Activated T-cell treated with anti-CD3 and anti-CD28 coated beads for 4 hours (primary cell): Measurements from ENCODE around the gene C20orf202.

Experiments used
- DNase-seq: peaks from one replicate; pipeline ENCODE4 v3.0.0-alpha.2; 2020

C20orf202 gene

DNA sequence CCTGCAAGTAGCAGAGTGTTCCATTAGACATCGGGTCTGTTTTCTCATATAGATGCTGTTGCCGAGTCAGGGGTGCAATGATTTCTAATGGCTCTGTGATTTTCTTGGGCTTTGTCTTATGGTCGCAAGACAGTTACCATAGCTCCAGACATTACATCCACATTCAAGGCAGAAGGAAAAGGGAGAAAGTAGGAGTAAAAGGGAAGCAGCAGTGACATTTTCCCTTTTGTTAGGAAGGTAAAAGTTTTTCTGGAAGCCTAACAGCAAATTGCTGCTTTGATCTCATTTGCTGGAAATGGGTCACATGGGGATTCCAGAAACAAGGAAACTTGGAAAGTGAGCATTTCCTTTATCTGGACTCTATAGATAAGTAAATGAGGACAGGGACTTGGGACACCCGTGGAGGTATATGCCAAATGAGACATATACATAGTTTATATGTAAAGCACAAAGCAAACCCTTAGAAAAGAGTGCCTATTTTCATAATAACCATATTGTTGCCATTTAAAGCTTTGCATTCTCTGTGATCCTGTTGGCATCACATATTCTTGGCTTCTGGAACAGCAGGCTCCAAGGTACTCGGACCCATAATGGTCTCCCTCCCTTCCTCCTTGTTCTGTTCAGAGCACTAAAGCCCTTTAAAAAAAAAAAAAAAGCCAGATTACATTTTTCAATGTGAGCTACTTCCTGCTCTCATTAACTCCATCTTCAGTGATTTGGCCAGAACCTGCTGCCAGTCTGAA is at the start of gene C20orf202:
Gene C20orf202 (plus strand): TSS at position 693 of the 743 bp plus-strand sequence. CDS start 132 bp downstream, outside the sequence.
- no peak for DNase-seq

GRCh38 chr20:1154226-1154625 is 49.0 kb upstream of the C20orf202 start:
- no peak for DNase-seq

DNA sequence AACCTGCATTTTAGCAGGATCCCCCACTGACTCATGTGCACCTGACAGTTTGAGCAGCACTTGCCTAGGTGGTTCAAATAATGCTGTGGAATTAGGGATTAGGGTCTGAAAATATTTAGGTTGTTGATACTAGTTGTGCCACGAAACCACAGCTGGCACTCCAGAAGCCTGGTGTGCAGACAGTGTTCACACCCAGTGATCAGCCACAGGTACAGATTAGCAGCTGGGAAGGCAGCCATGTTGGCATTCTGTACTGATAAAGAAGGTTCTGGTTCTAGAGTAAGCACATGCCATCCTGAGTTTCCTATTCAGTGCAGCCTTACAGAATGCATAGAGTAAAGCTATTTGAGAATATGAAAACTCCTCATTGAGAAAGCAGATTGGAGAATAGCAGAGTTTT is 48.6 kb upstream of the C20orf202 start:
- no peak for DNase-seq

- DNase-seq = no peak
These were observed 47.9 kb upstream of the C20orf202 start for GRCh38 chr20:1155342-1155741.

DNA sequence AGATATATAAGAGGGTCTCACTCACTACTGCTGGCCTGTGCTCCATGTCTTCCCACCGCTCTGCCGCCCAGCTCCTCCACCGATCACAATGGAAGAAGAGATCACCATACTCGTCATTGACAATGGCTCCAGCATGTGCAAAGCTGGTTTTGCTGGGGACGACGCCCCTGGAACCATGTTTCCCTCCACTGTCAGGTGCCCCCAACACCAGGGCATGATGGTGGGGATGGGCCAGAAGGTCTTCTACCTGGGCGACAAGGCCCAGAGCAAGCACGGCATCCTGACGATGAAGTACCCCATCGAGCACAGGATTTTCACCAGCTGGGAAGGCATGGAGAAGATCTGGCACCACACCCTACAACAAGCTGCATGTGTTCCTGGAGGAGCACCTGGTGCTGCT is 42.8 kb upstream of the C20orf202 start:
- DNase-seq = no peak

GRCh38 chr20:1160991-1161390 is 42.3 kb upstream of the C20orf202 start:
- no peak for DNase-seq

DNA sequence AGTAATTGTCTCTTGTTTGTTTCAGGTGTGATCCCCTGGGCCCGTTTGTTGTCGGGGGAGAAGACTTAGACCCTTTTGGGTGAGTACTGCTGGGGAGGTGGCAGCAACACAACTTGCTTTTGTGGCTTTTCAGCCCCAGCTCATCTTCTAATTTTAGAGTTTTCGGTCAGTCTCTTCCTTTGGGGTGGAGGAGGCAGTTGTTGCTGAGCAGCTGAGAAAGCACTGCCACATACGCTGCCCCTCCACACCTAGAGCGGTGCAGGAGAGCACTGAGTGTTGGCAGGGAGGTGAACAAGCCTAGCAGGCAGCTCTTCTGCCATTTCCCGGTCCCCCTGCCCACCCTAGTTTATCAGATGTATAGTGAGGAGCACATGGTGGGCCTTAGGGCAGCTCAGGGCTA is 40.1 kb upstream of the C20orf202 start:
- DNase-seq = no peak

GRCh38 chr20:1163653-1164052 is 39.6 kb upstream of the C20orf202 start:
- no peak for DNase-seq

DNA sequence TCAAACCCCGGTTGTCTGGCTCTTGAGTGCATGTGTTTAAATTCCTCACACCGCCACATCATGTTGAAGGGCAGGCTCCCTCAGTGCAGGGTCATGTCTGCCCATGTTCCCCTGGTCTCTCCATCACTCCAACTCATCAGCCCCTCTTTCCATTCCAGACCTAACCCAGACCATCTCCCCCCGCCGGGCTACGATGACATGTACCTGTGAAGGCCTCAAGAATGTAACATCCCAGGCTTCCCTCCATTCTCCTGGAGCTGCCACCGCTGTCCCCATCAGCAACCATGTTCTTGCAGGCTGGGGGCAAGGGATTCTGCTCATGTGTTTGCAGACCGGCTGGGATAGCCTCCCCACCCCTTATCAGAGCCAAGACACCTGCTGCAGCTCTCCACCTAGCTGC is 38.4 kb upstream of the C20orf202 start:
- DNase-seq = no peak

GRCh38 chr20:1165521-1165920 is 37.7 kb upstream of the C20orf202 start:
- no peak for DNase-seq

DNA sequence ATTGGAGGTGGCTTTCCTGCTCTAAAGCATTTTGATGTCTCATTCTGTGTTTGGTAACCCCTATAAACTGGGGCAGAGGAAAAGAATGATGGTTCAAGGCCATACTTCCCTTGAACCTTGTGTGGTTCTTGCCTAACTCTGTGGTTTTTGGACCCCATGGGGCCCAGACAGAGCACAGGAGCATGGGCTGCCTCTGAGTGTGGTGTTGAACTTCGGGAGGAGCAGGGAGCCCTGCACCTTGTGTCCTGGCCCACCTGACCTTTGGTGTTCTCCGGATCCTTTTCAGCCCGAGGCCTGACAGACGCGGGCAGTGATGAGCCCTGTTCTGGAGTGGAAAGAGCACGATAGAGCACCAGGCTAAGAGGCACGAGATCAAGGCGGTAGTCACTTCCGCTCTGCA is 37.3 kb upstream of the C20orf202 start:
- DNase-seq = no peak

DNA sequence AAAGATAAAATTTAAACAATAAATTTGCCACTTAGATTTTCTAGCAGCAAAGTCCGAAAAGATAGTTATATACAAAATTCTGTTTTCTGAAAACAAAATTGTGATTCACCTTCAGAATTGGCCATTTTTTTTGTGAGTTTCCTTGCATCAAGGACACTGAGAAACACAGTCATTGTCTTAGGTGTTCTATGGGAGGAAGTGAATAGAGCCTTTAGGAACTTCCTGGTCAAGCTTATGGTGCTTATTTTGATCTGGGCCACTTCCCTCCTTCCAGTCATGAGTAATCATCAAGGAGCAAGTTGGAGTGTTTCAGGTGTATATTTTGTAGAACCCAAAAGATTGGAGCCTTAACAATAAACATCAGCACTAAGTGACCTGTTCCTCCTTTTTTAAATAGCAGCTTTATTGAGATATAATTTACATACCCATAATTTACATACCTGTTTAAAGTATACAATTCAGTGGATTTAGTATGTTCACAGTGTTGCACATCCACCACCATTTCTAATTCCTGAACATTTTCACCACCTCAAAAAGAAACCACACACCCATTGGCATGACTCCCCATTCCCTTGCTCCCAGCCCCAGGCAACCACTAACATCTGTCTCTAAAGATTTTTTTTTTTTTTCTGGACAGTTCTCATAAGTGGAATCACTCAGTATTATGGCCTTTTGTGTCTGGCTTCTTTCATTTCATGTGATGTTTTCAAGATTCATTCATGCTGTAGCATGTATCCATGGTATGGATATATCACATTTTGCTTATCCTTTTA is 36.1 kb upstream of the C20orf202 start:
- no peak for DNase-seq

- DNase-seq = no peak
These were observed 34.0 kb upstream of the C20orf202 start for GRCh38 chr20:1169224-1169623.

GRCh38 chr20:1171461-1172093 is 31.7 kb upstream of the C20orf202 start:
- no peak for DNase-seq

- no peak for DNase-seq
These were observed 29.6 kb upstream of the C20orf202 start for GRCh38 chr20:1173698-1174097.

- no peak for DNase-seq
These were observed 28.5 kb upstream of the C20orf202 start for GRCh38 chr20:1174787-1175186.

DNA sequence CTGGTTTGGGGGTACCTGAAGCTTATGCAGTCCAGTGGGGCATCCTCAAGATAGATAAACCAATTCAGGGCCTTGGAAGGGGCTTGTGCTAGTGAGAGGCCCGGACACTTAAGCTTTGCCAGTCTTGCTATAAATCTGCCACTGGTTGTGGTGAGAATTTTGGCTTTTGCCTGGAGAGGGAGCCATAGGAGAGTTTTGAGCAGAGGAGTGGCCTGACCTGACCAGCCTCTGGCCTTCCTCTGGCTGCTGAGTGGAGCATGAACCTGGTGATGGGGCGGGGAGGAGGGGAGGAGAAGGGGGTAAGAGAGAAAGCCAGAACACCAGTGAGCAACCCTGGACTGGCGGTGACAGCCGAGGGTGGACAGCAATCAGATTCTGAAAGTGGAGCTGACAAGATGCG is 25.6 kb upstream of the C20orf202 start:
- DNase-seq = no peak

- no peak for DNase-seq
These were observed 25.2 kb upstream of the C20orf202 start for GRCh38 chr20:1178103-1178502.

DNA sequence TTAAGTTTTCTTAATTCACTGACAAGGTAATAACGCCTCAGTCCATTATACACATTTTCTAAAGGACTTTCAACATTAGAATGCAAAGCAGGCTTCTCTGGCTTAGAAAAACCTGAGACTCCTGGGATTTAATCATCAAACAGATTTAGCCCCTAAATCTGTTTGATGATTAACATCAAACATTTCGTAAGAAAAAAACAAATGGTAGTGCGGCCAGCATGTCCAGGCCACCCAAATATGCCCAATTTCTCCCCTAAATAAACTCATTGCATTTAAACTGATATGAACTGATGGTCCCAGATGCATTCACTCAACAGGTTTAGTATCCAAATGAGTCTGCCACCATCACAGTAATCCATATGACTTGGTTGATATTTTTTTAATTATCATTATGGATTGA is 24.6 kb upstream of the C20orf202 start:
- DNase-seq = no peak

- no peak for DNase-seq
These were observed 22.3 kb upstream of the C20orf202 start for GRCh38 chr20:1180949-1181348.

- no peak for DNase-seq
These were observed 21.1 kb upstream of the C20orf202 start for GRCh38 chr20:1182106-1182505.

DNA sequence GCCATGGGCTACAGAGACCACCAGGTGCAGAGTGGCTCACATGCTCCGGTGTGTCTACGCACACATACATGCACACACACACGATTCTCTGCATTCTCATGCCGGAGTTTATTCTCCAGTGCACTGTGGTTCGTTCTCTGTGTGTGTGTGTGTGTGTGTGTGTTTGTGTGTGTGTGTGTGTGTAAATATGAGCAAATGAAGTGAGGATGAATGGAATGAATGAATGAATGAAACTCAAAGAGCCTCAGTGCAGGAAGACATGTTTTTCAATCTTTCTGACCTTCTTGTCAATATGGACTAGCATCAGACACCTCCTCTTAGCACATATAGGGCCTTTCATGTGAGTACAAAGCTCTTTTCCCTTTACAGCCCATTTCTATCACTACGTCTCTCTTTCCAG is 20.1 kb upstream of the C20orf202 start:
- DNase-seq = no peak

DNA sequence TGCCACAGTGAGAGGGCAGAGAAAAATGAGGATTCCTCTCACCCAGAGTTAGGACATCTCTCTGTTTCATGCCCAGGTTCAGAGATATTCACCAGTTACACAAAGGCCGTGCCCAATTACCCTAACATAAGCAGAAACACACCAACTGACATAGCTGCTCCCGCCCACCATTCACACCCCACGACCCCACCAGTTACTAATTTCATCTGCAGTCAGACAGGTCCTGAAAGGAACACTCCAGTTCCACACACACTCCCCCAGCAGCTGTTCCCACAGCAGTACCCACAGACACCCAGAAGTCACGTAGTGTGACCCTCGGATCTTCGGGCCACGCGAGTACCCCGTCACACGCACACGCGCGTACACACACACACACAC is 19.0 kb upstream of the C20orf202 start:
- DNase-seq = no peak
